H9 (cell line): ENCODE data around the gene CCDC102A. TPM values are rescaled to one million over a fixed set of nuclear protein-coding genes. Genes with fewer than 3 reads are reported as not detected.
A peak's percentile ranks its signal among the peaks of the same experiment; 100 is the strongest.

Experiments used
- DNase-seq: peaks from one replicate; pipeline ENCODE4 v3.0.0-alpha.2; 2017
- H2AFZ ChIP-seq: one replicate; pipeline ENCODE4 v1.6.1; 2013; ENCODE audit warnings: mild to moderate bottlenecking, low read length, control low read depth, moderate library complexity
- H2AK5ac ChIP-seq: 2 replicates; pipeline ENCODE4 v1.6.1; 2013; ENCODE audit warnings: low read length, control low read depth, mixed read lengths; ENCODE audit not compliant: insufficient read length
- H2BK120ac ChIP-seq: one replicate; pipeline ENCODE4 v1.6.1; 2013; ENCODE audit warnings: low read depth, mild to moderate bottlenecking, low read length, control low read depth, inconsistent platforms; ENCODE audit not compliant: poor library complexity, severe bottlenecking
- H2BK12ac ChIP-seq: 2 replicates; pipeline ENCODE4 v1.6.1; 2013; ENCODE audit warnings: low read length, control low read depth, mixed read lengths, low read depth; ENCODE audit not compliant: insufficient read length
- H2BK15ac ChIP-seq: 2 replicates; pipeline ENCODE4 v1.6.1; 2013; ENCODE audit warnings: low read depth, low read length, control low read depth
- H2BK20ac ChIP-seq: one replicate; pipeline ENCODE4 v1.6.1; 2013; ENCODE audit warnings: low read depth, mild to moderate bottlenecking, low read length, control low read depth, inconsistent platforms; ENCODE audit not compliant: poor library complexity, severe bottlenecking
- H2BK5ac ChIP-seq: 2 replicates; pipeline ENCODE4 v1.6.1; 2013; ENCODE audit warnings: low read length, control low read depth, mixed read lengths; ENCODE audit not compliant: insufficient read length
- H3K14ac ChIP-seq: 2 replicates; pipeline ENCODE4 v1.6.1; 2013; ENCODE audit warnings: low read length, control low read depth; ENCODE audit not compliant: insufficient read depth
- H3K18ac ChIP-seq: 2 replicates; pipeline ENCODE4 v1.6.1; 2013; ENCODE audit warnings: low read depth, mild to moderate bottlenecking, mixed read lengths, low read length, control low read depth; ENCODE audit not compliant: insufficient read length
- H3K23ac ChIP-seq: 2 replicates; pipeline ENCODE4 v1.6.1; 2013; ENCODE audit warnings: low read length, control low read depth, mixed read lengths, low read depth; ENCODE audit not compliant: insufficient read length
- H3K23me2 ChIP-seq: 2 replicates; pipeline ENCODE4 v1.6.1; 2013; ENCODE audit warnings: low read depth, mild to moderate bottlenecking, mixed read lengths, low read length, control low read depth; ENCODE audit not compliant: insufficient read length, poor library complexity, severe bottlenecking
- H3K27ac ChIP-seq: 2 replicates; pipeline ENCODE4 v1.5.1; 2013; ENCODE audit warnings: low read length, control low read depth, mixed read lengths, low read depth; ENCODE audit not compliant: insufficient read length
- H3K27me3 ChIP-seq: 2 replicates; pipeline ENCODE4 v1.6.1; 2013; ENCODE audit warnings: low read length, control low read depth, inconsistent platforms; ENCODE audit not compliant: insufficient read depth
- H3K4ac ChIP-seq: 2 replicates; pipeline ENCODE4 v1.6.1; 2013; ENCODE audit warnings: low read depth, mild to moderate bottlenecking, control low read depth, inconsistent platforms, low read length, moderate library complexity
- H3K4me1 ChIP-seq: 2 replicates; pipeline ENCODE4 v1.6.1; 2013; ENCODE audit warnings: low read length, control low read depth, inconsistent platforms; ENCODE audit not compliant: insufficient read depth
- H3K4me2 ChIP-seq: 2 replicates; pipeline ENCODE4 v1.6.1; 2013; ENCODE audit warnings: low read length, control low read depth, mixed read lengths; ENCODE audit not compliant: insufficient read length, insufficient read depth
- H3K56ac ChIP-seq: 2 replicates; pipeline ENCODE4 v1.6.1; 2013; ENCODE audit warnings: low read depth, mild to moderate bottlenecking, mixed read lengths, low read length, control low read depth; ENCODE audit not compliant: insufficient read length
- H3K79me1 ChIP-seq: 2 replicates; pipeline ENCODE4 v1.6.1; 2013; ENCODE audit warnings: low read depth, mild to moderate bottlenecking, moderate library complexity, low read length, control low read depth, inconsistent platforms; ENCODE audit not compliant: insufficient read depth, poor library complexity, severe bottlenecking
- H3K79me2 ChIP-seq: 2 replicates; pipeline ENCODE4 v1.6.1; 2013; ENCODE audit warnings: low read length, control low read depth, inconsistent platforms; ENCODE audit not compliant: insufficient read depth
- H3K9ac ChIP-seq: 2 replicates; pipeline ENCODE4 v1.6.1; 2013; ENCODE audit warnings: low read length, control low read depth, mixed read lengths; ENCODE audit not compliant: insufficient read length; ENCODE audit errors: extremely low read depth
- H3K9me3 ChIP-seq: one replicate; pipeline ENCODE4 v1.6.1; 2013; ENCODE audit warnings: low read depth, low read length, inconsistent platforms; ENCODE audit not compliant: control insufficient read depth
- H3T11ph ChIP-seq: one replicate; pipeline ENCODE4 v1.6.1; 2013; ENCODE audit warnings: mild to moderate bottlenecking, low read length, control low read depth, inconsistent platforms
- H4K20me1 ChIP-seq: one replicate; pipeline ENCODE4 v1.6.1; 2013; ENCODE audit not compliant: control insufficient read depth, insufficient read length, insufficient read depth
- H4K5ac ChIP-seq: 2 replicates; pipeline ENCODE4 v1.6.1; 2013; ENCODE audit warnings: low read depth, mild to moderate bottlenecking, mixed read lengths, low read length, control low read depth; ENCODE audit not compliant: insufficient read length
- H4K8ac ChIP-seq: replicated peaks from 2 replicates; pipeline ENCODE4 v1.6.1; 2013; ENCODE audit warnings: low read length, control low read depth, mixed read lengths, low read depth; ENCODE audit not compliant: insufficient read length
- H4K91ac ChIP-seq: 2 replicates; pipeline ENCODE4 v1.6.1; 2013; ENCODE audit warnings: low read depth, mild to moderate bottlenecking, moderate library complexity, mixed read lengths, low read length, control low read depth; ENCODE audit not compliant: insufficient read length
- H3K27ac Mint-ChIP-seq, 3 experiments: 2 replicates in 2 of 3; 3 replicates in 1 of 3; pipeline ENCODE4 v1.8.0; 2020 to 2021; ENCODE audit warnings: mixed read lengths in 3 of 3, mild to moderate bottlenecking in 1 of 3, moderate library complexity in 1 of 3
- H3K27me3 Mint-ChIP-seq: 2 replicates; pipeline ENCODE4 v1.8.0; 2021; ENCODE audit warnings: low read depth, mild to moderate bottlenecking, moderate library complexity, mixed read lengths
- H3K36me3 Mint-ChIP-seq, 3 experiments: 2 replicates in 2 of 3; 3 replicates in 1 of 3; pipeline ENCODE4 v1.8.0; 2020 to 2021; ENCODE audit warnings: low read depth in 3 of 3, mixed read lengths in 3 of 3; ENCODE audit not compliant: insufficient read depth in 1 of 3
- H3K4me1 Mint-ChIP-seq, 2 experiments: 2 replicates each; pipeline ENCODE4 v1.8.0; 2020; ENCODE audit warnings: mixed read lengths in 2 of 2
- H3K4me3 Mint-ChIP-seq, 2 experiments: 2 replicates in 1 of 2; 3 replicates in 1 of 2; pipeline ENCODE4 v1.8.0; 2020 to 2021; ENCODE audit warnings: mild to moderate bottlenecking in 2 of 2, mixed read lengths in 2 of 2, moderate library complexity in 1 of 2
- H3K9me3 Mint-ChIP-seq, 2 experiments: 2 replicates in 1 of 2; 3 replicates in 1 of 2; pipeline ENCODE4 v1.8.0; 2020; ENCODE audit warnings: mild to moderate bottlenecking in 2 of 2, mixed read lengths in 2 of 2, moderate library complexity in 1 of 2
- CTCF ChIP-seq: fragments of 200-600 bp; sonication (generic); conservative IDR thresholded peaks from 3 replicates; pipeline ENCODE4 v1.8.0; 2021; ENCODE audit warnings: antibody characterized with exemption, mild to moderate bottlenecking
- WGBS: extraction: QIAGEN DNeasy Blood & Tissue Kit; methylation state at CpG from one replicate; pipeline ENCODE4 v1.1.7; 2013; ENCODE audit warnings: missing lambda C conversion rate, low lambda C conversion rate, mixed read lengths; ENCODE audit not compliant: insufficient read length; ENCODE audit errors: extremely low coverage; 5-methylcytosine and 5-hydroxymethylcytosine counted together
- total RNA-seq: library from RNA; stranded (reverse); gene quantifications from 2 replicates; pipeline ENCODE4 v1.2.1, GENCODE V29; 2021

Gene CCDC102A
- total RNA-seq, 1 experiment from 2014 or later, result 8.2 TPM

DNA sequence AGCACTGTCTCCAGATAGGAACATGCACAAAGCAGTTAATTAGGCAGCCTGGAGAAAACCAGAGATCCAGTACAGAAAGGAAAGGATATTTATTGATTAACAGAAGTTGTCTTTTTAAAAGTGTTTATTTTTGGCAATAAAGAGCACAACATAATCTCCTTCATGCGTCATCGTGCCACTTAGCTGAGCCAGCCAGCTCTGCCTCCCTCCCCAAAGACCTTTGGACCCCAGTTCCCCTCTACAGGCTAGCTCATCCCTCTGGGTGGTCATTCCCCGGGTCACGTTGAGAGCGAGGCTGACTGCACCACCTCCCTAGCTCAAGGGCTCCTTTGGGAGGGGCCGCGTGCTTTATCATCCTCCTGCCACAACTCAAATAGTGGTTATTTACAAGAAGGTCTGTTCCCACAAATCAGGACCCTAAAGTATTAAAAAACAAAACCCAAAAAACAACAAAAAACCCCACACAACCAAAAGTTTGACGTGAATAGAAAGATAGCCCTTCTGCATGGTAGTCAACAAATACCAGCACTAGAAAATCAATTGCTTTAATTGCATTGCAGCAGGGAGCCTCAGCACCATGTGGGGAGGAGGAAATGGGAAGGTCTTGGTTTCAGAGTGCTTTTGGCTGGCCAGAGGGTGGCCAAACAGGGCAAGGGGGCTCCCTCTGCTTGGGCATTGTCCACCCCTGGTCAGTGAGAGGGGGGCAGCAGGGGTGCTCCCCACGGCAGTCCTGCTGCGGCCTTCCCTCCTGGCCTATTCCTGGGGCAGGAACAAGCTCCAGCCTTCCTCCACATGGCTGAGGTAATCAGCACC, 64.3 kb downstream of the CCDC102A start:
- H3K14ac ChIP-seq, result no peak overlapping the region; the same call in 1 of the 2 replicates
- peak overlapping the region; percentile 17 to 86 (median 79); a peak in 6 of 7 replicates for H3K27ac Mint-ChIP-seq
- no peak overlapping the region for H3K4ac ChIP-seq
- peaks cover 25 to 37% of the 10 kb centered on the region in 2 experiments for H3K4me1 Mint-ChIP-seq
- no peak overlapping the region for H3K4me2 ChIP-seq
- no peak overlapping the region for H2AK5ac ChIP-seq
- no peaks in the 10 kb centered on the region for H3K9me3 ChIP-seq
- WGBS, result no CpG with 5 or more reads among the region's 10 CpGs
- H3K4me1 ChIP-seq, result peaks cover 14% of the 10 kb centered on the region; the same call in 1 of the 2 replicates
- no peak overlapping the region for H3K23ac ChIP-seq
- H3K9ac ChIP-seq, result no peak overlapping the region
- H2BK20ac ChIP-seq, result no peak overlapping the region
- no peak overlapping the region for H2AFZ ChIP-seq
- no peak for TF ChIP-seq CTCF
- H2BK12ac ChIP-seq, result no peak overlapping the region
- peak; percentile 43 for DNase-seq
- H4K5ac ChIP-seq, result no peak overlapping the region
- H3K23me2 ChIP-seq, result no peaks in the 10 kb centered on the region
- H2BK120ac ChIP-seq, result no peak overlapping the region
- no peak overlapping the region for H4K91ac ChIP-seq
- no peaks in the 10 kb centered on the region for H3K79me2 ChIP-seq
- H3K56ac ChIP-seq, result no peak overlapping the region
- peak overlapping the region; percentile 22 to 74; a peak in 4 of 5 replicates for H3K4me3 Mint-ChIP-seq
- H3K36me3 Mint-ChIP-seq, result peaks cover 29 to 56% (median 48%) of the 10 kb centered on the region in 3 experiments
- H2BK5ac ChIP-seq, result no peak overlapping the region
- no peak overlapping the region for H3T11ph ChIP-seq
- no peaks in the 10 kb centered on the region for H3K9me3 Mint-ChIP-seq
- H3K27me3 Mint-ChIP-seq, result no peaks in the 10 kb centered on the region
- H4K8ac ChIP-seq, result no peak overlapping the region
- H2BK15ac ChIP-seq, result no peak overlapping the region
- H3K18ac ChIP-seq, result no peak overlapping the region
- no peaks in the 10 kb centered on the region for H3K79me1 ChIP-seq
- H3K27ac ChIP-seq, result peak overlapping the region; percentile 28
- no peaks in the 10 kb centered on the region for H4K20me1 ChIP-seq
- no peaks in the 10 kb centered on the region for H3K27me3 ChIP-seq
